GM10266 (cell line): Measurements from ENCODE around the gene C14orf180.

Source experiments
- DNase-seq: peaks from one replicate; pipeline ENCODE4 v3.0.0; 2012; ENCODE audit errors: extremely low spot score
- TF ChIP-seq, protein P1 (sequence below): IDR thresholded peaks from 2 replicates; pipeline ENCODE4 v1.5.1; 2012; ENCODE audit warnings: mild to moderate bottlenecking, low read depth; ENCODE audit not compliant: control insufficient read depth, insufficient read depth; ENCODE audit errors: missing control alignments

The C14orf180 gene

GRCh38 chr14:104583424-104584306 is 4.1 kb downstream of the C14orf180 start:
- DNase-seq: no peak
- TF ChIP-seq, protein P1, sequence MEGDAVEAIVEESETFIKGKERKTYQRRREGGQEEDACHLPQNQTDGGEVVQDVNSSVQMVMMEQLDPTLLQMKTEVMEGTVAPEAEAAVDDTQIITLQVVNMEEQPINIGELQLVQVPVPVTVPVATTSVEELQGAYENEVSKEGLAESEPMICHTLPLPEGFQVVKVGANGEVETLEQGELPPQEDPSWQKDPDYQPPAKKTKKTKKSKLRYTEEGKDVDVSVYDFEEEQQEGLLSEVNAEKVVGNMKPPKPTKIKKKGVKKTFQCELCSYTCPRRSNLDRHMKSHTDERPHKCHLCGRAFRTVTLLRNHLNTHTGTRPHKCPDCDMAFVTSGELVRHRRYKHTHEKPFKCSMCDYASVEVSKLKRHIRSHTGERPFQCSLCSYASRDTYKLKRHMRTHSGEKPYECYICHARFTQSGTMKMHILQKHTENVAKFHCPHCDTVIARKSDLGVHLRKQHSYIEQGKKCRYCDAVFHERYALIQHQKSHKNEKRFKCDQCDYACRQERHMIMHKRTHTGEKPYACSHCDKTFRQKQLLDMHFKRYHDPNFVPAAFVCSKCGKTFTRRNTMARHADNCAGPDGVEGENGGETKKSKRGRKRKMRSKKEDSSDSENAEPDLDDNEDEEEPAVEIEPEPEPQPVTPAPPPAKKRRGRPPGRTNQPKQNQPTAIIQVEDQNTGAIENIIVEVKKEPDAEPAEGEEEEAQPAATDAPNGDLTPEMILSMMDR: no peak

DNA sequence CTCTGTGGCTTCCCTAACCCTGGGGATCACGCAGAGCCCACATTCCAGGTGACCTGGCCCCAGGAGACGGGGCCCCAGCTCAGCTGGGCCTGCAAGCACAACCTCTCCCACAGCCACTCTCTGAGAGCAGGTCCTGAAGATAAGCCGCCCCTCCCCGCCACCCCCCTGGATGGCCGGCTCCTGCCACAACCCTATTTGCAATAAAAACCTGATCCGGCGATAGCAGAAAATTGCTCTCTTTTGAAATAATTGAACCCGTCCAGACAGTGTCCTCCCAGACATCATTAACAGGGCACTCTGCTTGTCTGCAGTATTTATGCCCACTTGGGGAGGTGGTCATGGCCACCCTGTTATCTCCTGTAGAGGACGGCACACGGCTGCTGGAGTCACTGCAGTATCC is 5.0 kb downstream of the C14orf180 start:
- TF ChIP-seq, protein P1: no peak
- no peak for DNase-seq

DNA sequence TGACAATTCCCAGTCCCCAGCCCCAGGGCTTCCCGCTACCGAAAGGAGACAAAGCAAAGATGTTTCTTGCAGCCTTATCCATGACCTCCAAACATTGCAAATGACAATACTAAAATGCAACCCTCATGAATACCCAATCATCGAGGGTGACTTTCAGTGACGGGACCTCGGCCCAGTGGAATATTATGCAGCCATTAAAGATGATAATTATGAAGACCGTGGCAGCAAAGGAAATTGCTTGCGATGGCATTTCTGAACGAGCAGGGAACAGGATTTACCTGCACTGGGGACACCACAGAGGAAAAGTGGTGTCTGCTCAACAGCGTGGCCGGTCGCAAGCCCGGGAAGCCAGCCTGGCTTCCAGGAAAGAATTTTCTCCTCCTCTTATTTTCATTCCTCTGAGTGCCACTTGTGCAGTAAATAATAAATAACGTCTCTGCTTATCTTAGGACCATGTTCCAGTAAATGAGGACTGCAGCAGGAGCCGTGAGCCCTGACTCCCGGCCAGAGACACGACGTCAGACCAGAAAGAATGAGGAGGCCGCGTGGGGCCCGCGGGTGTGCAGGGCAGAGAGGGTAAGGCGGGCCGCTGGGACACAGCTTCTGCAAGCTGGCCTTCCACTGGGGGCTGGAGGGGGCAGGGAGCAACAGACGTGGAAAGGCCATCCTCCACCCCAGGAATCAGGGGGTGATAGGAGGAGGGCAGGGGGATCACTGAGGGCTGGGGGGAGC is 6.6 kb downstream of the C14orf180 start:
- TF ChIP-seq, protein P1: no peak
- DNase-seq: no peak

GRCh38 chr14:104586832-104587620 is 7.5 kb downstream of the C14orf180 start:
- TF ChIP-seq, protein P1: no peak
- DNase-seq: no peak

GRCh38 chr14:104587641-104588040 is 8.1 kb downstream of the C14orf180 start:
- TF ChIP-seq, protein P1: no peak
- no peak for DNase-seq

- DNase-seq: no peak
- TF ChIP-seq, protein P1: no peak
Measured at GRCh38 chr14:104588066-104588857, 8.7 kb downstream of the C14orf180 start.
